SIG-M5 treated with dmso at 0.1 percent for 504 hours (cell line): ENCODE data around the gene AXDND1.
"Not testable (repeated sequence)": the region's sequence is repeated elsewhere in the genome, so short reads cannot be mapped to it uniquely, and the experiment has no call there.

Experiments used
- DNase-seq: peaks from one replicate; lab custom pipeline; 2025; ENCODE audit not compliant: unreplicated experiment; lab: John Stamatoyannopoulos, UW

AXDND1 gene

GRCh38 chr1:179465661-179466060 lies 99.9 kb downstream of the AXDND1 start:
- not testable (repeated sequence) for DNase-seq

- no peak for DNase-seq
Observed at GRCh38 chr1:179474713-179475112, 108.9 kb downstream of the AXDND1 start.

GRCh38 chr1:179476484-179476883 lies 110.7 kb downstream of the AXDND1 start:
- no peak for DNase-seq

- DNase-seq = no peak
Observed at GRCh38 chr1:179478370-179478769, 112.6 kb downstream of the AXDND1 start.

- no peak for DNase-seq
Observed at GRCh38 chr1:179490611-179491010, 124.8 kb downstream of the AXDND1 start.

GRCh38 chr1:179493323-179493722 lies 127.6 kb downstream of the AXDND1 start:
- DNase-seq = no peak

- no peak for DNase-seq
Observed at GRCh38 chr1:179506199-179506598, 140.4 kb downstream of the AXDND1 start.

- no peak for DNase-seq
Observed at GRCh38 chr1:179509384-179509783, 143.6 kb downstream of the AXDND1 start.

- DNase-seq = no peak
Observed at GRCh38 chr1:179510038-179510437, 144.3 kb downstream of the AXDND1 start.

GRCh38 chr1:179516976-179517705 lies 151.4 kb downstream of the AXDND1 start:
- DNase-seq = no peak

GRCh38 chr1:179518544-179518943 lies 152.8 kb downstream of the AXDND1 start:
- DNase-seq = not testable (repeated sequence)

- DNase-seq = no peak
Observed at GRCh38 chr1:179529482-179530195, 163.9 kb downstream of the AXDND1 start.

GRCh38 chr1:179530352-179530751 lies 164.6 kb downstream of the AXDND1 start:
- DNase-seq = no peak

GRCh38 chr1:179541774-179542173 lies 176.0 kb downstream of the AXDND1 start:
- DNase-seq = no peak

GRCh38 chr1:179545321-179545720 lies 179.6 kb downstream of the AXDND1 start:
- DNase-seq = no peak

GRCh38 chr1:179547021-179547535 lies 181.3 kb downstream of the AXDND1 start:
- no peak for DNase-seq

- no peak for DNase-seq
Observed at GRCh38 chr1:179548666-179549367, 183.0 kb downstream of the AXDND1 start.

- peak; percentile 49 for DNase-seq
Observed at GRCh38 chr1:179549368-179549700, 183.6 kb downstream of the AXDND1 start.

GRCh38 chr1:179550746-179551682 lies 185.2 kb downstream of the AXDND1 start:
- DNase-seq = peak; percentile 90

- no peak for DNase-seq
Observed at GRCh38 chr1:179554427-179554826, 188.7 kb downstream of the AXDND1 start.

GRCh38 chr1:179558078-179558477 lies 192.3 kb downstream of the AXDND1 start:
- no peak for DNase-seq
